ENCODE results near the gene PLCB1.
"Not testable (repeated sequence)": the region's sequence is repeated elsewhere in the genome, so short reads cannot be mapped to it uniquely, and the experiment has no call there.

PLCB1 gene

DNA sequence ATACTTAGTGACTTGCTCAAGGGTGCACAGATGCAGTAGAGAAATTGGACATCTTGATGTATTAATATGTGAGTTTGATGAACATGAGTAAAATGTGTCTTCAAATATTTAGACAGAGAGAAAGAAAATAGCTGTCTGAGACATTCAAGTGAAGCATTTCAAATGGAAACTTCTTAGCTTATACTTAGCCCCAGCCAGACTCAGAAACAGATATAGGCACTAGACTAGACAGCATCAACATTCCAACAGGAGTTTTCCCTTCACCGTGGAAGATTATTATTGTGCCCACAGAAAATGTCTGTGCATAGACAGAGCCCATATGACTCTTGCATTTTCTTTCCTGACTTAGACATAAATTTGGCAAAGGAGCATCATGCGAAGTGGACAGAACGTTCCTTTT lies 443.0 kb downstream of the PLCB1 start:
- DNase-seq, result no peak

- DNase-seq, result no peak
Measured at GRCh38 chr20:8578161-8578865, 446.2 kb downstream of the PLCB1 start.

DNA sequence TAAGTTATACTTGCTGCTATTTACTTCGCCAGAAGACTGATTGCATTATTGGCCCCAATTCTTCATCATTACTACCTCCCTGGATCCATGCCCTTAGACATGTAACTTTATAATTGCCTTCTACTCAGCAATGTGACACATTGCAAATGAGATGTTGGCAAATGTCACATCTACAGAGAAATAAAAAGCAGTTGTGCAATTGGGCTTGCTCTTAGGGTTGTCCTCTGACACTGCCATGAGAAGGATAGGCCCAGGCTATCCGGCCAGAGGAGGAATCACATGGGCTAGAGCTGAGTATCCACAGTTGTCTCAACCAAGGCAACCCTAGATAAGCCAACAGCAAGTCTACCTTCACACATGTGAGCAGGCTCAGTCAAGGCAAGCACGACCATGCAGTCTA lies 447.0 kb downstream of the PLCB1 start:
- DNase-seq, result no peak

GRCh38 chr20:8581446-8582183 lies 449.5 kb downstream of the PLCB1 start:
- DNase-seq, result no peak

DNA sequence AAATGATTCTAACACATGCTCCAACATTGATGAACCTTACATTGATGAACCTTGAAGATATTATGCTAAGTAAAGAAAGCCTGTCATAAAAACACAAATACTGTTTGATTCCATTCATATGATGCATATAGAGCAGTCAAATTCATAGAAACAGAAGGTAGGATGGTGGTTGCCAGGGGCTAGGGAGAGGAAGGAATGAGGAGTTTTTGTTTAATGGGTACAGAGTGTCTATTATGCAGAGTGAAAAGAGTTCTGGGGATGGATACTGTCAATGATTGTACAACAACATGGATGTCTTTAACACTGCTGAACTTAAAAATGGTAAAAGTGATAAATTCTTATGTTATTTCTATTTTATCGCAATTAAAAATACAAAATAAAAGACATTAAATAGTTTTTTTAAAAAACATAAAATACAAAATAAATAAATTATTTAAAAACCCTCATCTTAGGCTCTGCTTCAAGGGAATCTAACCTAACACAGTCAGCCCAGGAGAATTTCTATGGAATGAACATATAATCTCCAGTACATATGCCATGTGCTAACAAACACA lies 451.0 kb downstream of the PLCB1 start:
- DNase-seq, result no peak

DNA sequence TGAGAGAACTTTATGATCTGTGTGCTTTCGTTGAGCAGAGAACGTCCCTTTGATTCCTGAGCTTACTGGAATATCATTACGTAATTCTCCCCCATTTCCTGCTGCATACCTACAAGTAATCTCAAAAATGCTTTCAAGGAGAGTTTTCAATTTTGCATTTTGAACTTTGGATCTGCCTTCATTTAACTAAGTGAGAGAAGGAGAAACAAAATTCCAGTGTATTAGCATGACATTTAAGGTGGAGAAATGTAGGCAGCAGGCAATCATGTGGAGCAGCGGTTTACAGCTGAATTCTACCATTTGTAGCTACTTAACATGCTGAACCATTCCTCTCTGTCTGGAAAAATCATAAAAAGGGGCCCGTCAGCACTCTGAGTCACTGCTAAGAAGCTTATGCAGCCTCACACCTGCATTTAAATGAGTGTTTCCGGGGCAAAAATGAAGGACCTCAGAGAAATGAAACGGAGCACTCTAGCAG lies 451.5 kb downstream of the PLCB1 start:
- no peak for DNase-seq

DNA sequence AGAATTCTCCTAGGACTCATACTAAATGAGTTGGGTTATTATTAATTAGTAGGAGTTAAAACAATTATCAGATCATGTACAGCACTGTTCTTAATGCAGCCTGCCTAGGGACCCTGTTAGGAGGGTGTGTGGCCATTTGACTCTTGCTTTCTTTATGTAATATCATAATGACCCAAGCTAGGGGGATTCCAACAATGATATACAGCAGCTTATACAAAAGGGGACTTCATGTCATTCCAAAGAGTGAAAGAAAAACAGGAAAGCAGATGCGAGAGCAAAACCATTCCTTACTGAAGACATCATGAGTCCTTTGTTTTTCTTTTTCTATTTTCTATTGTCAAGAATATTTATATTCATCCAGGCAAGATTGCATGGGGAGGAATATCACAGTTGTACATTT lies 455.2 kb downstream of the PLCB1 start:
- DNase-seq, result no peak

DNA sequence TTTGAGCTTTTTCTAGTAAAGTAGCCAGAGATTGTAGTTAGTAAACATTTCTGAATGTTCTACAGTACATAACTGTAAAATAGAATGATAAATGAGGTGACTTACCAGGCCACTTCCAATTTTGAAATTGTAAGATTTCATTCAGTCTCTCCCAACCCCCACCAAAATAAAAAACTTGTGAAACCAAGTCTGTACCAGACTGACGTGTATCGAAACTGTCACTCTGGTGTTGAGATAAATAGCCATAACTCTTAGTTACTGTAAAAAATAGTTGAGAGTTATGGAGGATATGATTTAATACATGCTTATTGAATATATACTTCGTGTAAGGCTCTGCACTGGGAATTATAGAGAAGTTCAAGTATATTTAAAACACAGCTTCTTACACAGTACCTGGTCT lies 455.7 kb downstream of the PLCB1 start:
- no peak for DNase-seq

- DNase-seq, result no peak
Measured at GRCh38 chr20:8589956-8590355, 457.9 kb downstream of the PLCB1 start.

- DNase-seq, result not testable (repeated sequence)
Measured at GRCh38 chr20:8600910-8601541, 469.0 kb downstream of the PLCB1 start.

- DNase-seq, result no peak
Measured at GRCh38 chr20:8601542-8601912, 469.5 kb downstream of the PLCB1 start.

DNA sequence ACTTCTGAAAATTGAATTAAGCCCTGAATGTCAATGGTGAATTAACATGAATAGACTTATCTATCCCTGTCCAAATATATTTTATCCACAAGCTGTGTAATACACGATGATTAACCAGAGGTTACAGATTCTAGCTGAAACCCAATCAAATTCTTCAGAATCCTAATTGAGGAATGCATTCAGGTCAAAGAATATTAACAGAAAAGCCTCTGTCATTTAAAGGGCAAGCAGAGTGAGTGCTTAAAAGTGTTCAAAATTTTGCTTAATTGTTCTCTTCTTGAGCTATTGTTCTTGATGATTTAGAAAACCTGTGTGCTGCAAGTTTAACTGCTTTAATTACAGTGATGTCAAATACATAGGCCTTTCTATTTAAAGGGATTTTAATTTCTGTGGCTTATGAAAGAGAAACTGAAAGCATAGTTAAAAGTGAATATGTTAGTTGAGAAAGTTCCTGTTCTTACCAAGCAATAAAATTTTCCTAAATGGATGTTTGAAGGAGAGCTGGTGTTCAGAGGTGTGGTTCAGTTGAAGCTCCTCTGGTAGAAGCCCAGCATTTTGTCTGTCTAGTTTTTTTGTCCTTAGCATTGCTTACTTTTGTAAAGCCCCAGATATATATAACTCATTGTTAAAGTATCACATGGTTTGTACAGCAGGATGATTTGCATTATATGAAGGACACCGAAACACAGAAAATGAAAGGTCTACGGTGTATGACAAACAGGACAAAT lies 470.5 kb downstream of the PLCB1 start:
- no peak for DNase-seq

DNA sequence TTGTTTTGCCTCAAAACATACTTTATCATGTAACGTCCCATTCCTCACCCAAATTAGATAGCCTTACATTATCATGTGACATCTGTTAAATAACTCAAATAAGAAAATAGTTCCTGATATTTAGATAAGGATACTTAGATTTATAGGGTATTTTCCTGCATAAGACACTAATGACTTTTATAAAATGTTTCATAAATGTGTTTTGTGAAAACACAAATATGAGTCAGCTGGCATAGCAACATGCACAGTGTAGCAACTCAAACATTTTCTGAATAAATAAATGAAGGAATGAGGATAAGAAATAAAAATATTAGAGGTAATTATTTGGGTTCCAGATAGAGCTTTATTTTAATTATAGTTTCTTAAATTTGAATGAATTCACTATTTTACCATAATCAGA lies 476.4 kb downstream of the PLCB1 start:
- no peak for DNase-seq

DNA sequence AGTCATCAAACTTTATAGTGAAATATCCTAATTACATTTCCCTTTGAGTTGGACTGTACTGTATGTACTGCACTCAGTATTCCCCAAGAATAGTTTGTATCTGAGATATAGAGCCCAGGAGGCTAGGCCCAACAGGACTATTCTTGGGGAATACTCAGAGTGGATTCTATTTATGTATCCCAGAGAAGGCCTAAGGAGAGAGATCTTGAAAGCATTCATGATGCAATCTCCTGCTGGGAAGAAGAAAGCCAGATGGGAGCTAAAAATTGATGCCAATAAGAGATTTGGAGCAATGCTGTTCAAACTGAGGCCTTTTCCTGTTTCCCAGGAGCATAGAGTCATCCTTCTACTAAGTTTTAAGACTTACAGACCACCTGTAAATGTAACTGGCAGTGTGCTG lies 484.7 kb downstream of the PLCB1 start:
- no peak for DNase-seq

GRCh38 chr20:8621001-8621400 lies 488.9 kb downstream of the PLCB1 start:
- no peak for DNase-seq

- no peak for DNase-seq
Measured at GRCh38 chr20:8624046-8624445, 492.0 kb downstream of the PLCB1 start.

DNA sequence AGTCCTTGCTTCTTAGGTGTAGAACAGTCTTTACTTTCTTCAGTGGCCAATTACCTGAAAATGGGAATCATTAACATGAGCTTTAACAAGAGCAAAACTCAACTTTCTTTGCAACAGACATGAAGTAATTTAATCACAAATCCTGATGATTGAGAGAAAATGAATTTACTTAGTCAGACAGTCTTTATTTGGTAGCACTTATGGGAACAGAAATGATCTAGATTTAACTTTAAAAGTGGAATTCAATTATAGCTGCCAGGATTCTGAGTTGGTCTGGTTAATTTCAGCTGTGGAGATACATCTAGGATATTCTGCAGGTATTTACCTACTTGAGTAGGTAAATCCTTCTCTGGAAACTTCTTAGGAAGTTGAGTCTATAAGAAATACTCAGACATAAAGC lies 492.6 kb downstream of the PLCB1 start:
- DNase-seq, result no peak

- no peak for DNase-seq
Measured at GRCh38 chr20:8627340-8628004, 495.4 kb downstream of the PLCB1 start.

DNA sequence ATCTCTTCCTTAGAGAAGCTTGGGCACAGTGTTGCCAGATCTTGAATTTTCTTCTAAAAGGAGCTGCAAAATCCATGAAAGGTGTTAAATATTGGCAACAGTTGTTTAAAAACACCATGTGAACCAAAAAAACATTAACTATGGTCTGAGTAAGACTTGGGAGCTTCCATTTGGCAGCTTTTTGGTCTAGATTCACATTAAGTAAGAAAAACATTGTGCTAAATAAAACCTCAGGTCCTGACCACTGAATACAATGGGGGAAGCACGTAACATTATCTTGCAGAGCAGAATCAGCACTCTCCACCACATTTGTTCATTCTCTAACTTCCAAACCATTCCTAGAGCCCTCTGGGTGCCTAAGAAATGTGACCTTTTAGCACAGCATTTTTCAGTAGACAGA lies 499.2 kb downstream of the PLCB1 start:
- DNase-seq, result no peak

DNA sequence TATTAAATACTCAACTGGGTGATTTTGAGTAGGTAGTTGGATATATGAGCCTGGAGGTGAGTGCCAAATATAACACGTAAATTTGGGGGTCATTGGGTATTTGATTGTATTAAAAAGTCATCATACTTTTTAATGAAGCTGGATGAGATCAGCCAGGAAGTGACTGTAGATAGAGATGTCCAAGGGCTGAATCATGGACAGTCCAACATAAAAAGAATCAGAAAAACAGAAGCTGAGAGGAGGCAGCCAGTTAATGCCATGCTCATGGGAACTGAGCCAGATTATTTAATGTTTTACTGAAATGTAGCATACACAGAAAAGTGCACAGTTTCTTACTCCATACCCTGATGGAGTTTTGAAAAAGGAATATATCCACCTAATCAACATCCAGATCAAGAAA lies 501.3 kb downstream of the PLCB1 start:
- no peak for DNase-seq

DNA sequence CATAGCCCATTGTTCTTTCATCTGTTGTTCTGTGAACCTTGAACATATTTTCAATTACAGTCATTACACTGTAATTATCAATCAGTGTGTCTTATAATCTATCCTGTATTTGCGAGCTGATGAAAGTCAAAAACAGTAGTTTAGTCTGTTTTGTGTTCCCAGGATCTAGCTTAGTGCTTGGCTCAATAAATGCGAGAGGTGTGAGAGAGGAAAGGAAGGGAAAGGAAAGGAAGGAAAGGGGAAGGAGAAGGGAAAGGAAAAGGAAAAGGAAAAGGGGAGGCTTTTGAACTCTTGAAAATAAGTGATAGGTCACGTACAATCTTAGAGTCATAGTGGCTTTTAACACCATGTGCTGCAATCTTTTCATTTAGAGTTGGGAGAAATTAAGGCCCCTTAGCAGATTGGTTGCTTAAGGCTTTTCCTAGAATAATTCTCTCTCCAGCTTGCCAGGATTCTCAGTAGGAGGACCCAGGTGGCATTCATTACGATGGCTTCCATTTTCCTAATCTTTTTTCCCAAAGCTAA lies 503.0 kb downstream of the PLCB1 start:
- DNase-seq, result no peak

- no peak for DNase-seq
Measured at GRCh38 chr20:8635837-8636236, 503.8 kb downstream of the PLCB1 start.

All from CD4-positive, alpha-beta T cell treated with Interferon gamma for 1 hour (primary cell).